Activated CD8-positive, alpha-beta memory T cell treated with anti-CD3 and anti-CD28 coated beads, Interleukin-2, amount 50 U/mL, for 48 hours (primary cell): ENCODE data around the gene SDK2.

Experiments used
- DNase-seq: peaks from one replicate; pipeline ENCODE4 v3.0.0-alpha.2; 2020

SDK2 gene

GRCh38 chr17:73498176-73498575, 146.1 kb downstream of the SDK2 start:
- DNase-seq: no peak

GRCh38 chr17:73497721-73498120, 146.5 kb downstream of the SDK2 start:
- DNase-seq: no peak

GRCh38 chr17:73496232-73496631, 148.0 kb downstream of the SDK2 start:
- no peak for DNase-seq

GRCh38 chr17:73495641-73496040, 148.6 kb downstream of the SDK2 start:
- no peak for DNase-seq

- DNase-seq: no peak
Observed at GRCh38 chr17:73494950-73495349, 149.3 kb downstream of the SDK2 start.

GRCh38 chr17:73493956-73494926, 150.0 kb downstream of the SDK2 start:
- no peak for DNase-seq

GRCh38 chr17:73492821-73493814, 151.1 kb downstream of the SDK2 start:
- no peak for DNase-seq

GRCh38 chr17:73492125-73492820, 152.0 kb downstream of the SDK2 start:
- DNase-seq: no peak

GRCh38 chr17:73491648-73492047, 152.6 kb downstream of the SDK2 start:
- no peak for DNase-seq

GRCh38 chr17:73490851-73491250, 153.4 kb downstream of the SDK2 start:
- DNase-seq: no peak

GRCh38 chr17:73489991-73490390, 154.3 kb downstream of the SDK2 start:
- DNase-seq: no peak

- DNase-seq: no peak
Observed at GRCh38 chr17:73489333-73489732, 154.9 kb downstream of the SDK2 start.

GRCh38 chr17:73485130-73485529, 159.1 kb downstream of the SDK2 start:
- no peak for DNase-seq

GRCh38 chr17:73482894-73483293, 161.4 kb downstream of the SDK2 start:
- DNase-seq: no peak

GRCh38 chr17:73482251-73482716, 162.0 kb downstream of the SDK2 start:
- DNase-seq: no peak

- no peak for DNase-seq
Observed at GRCh38 chr17:73481676-73482075, 162.6 kb downstream of the SDK2 start.

GRCh38 chr17:73480740-73481139, 163.5 kb downstream of the SDK2 start:
- DNase-seq: no peak

GRCh38 chr17:73478768-73479424, 165.3 kb downstream of the SDK2 start:
- DNase-seq: no peak

GRCh38 chr17:73478334-73478733, 165.9 kb downstream of the SDK2 start:
- no peak for DNase-seq

GRCh38 chr17:73476890-73477350, 167.3 kb downstream of the SDK2 start:
- no peak for DNase-seq

GRCh38 chr17:73474370-73474988, 169.8 kb downstream of the SDK2 start:
- DNase-seq: no peak
